ENCODE measurements around the gene USP54.

USP54 gene

GRCh38 chr10:73561192-73561591 lies 29.9 kb downstream of the USP54 start:
- Histone ChIP-seq H4K20me1 (ENCODE audit: insufficient read depth) (no peaks in the 10 kb centered on the region), H3K9ac (no peak overlapping the region), H3K36me3 (ENCODE audit: insufficient read depth) (no peaks in the 10 kb centered on the region), H3K4me2 (no peak overlapping the region), H3K4me3 (IDR thresholded peaks at IDR 0.05; ENCODE audit: insufficient read depth, low read depth, low read length) (no peak overlapping the region), H3K79me2 (ENCODE audit: insufficient read depth, low read depth) (no peaks in the 10 kb centered on the region), H3K27ac (no peak overlapping the region), H3K27me3 (ENCODE audit: insufficient read depth, low read depth) (no peaks in the 10 kb centered on the region), H3K4me1 (ENCODE audit: low read depth, poor library complexity, severe bottlenecking) (no peaks in the 10 kb centered on the region), H2AFZ (ENCODE audit: low read depth) (no peak overlapping the region)
- no peak for TF ChIP-seq CTCF (conservative IDR thresholded peaks at IDR 0.05; ENCODE audit: low read depth, low read length)

GRCh38 chr10:73559590-73559989 lies 31.6 kb downstream of the USP54 start:
- no peaks in the 10 kb centered on the region for H3K4me1 ChIP-seq (ENCODE audit: low read depth, poor library complexity, severe bottlenecking)
- H3K27ac ChIP-seq: no peak overlapping the region
- no peak overlapping the region for H2AFZ ChIP-seq (ENCODE audit: low read depth)
- no peak overlapping the region for H3K4me3 ChIP-seq (IDR thresholded peaks at IDR 0.05; ENCODE audit: insufficient read depth, low read depth, low read length)
- no peaks in the 10 kb centered on the region for H3K36me3 ChIP-seq (ENCODE audit: insufficient read depth)
- no peaks in the 10 kb centered on the region for H3K79me2 ChIP-seq (ENCODE audit: insufficient read depth, low read depth)
- no peak for TF ChIP-seq CTCF (conservative IDR thresholded peaks at IDR 0.05; ENCODE audit: low read depth, low read length)
- H3K9ac ChIP-seq: no peak overlapping the region
- H3K4me2 ChIP-seq: no peak overlapping the region
- H4K20me1 ChIP-seq (ENCODE audit: insufficient read depth): no peaks in the 10 kb centered on the region
- H3K27me3 ChIP-seq (ENCODE audit: insufficient read depth, low read depth): no peaks in the 10 kb centered on the region

- Histone ChIP-seq H3K79me2 (ENCODE audit: insufficient read depth, low read depth) (no peaks in the 10 kb centered on the region), H3K9ac (no peak overlapping the region), H4K20me1 (ENCODE audit: insufficient read depth) (no peaks in the 10 kb centered on the region), H3K4me2 (no peak overlapping the region), H3K4me1 (ENCODE audit: low read depth, poor library complexity, severe bottlenecking) (no peaks in the 10 kb centered on the region), H3K27ac (no peak overlapping the region), H3K27me3 (ENCODE audit: insufficient read depth, low read depth) (no peaks in the 10 kb centered on the region), H3K4me3 (IDR thresholded peaks at IDR 0.05; ENCODE audit: insufficient read depth, low read depth, low read length) (no peak overlapping the region), H2AFZ (ENCODE audit: low read depth) (no peak overlapping the region), H3K36me3 (ENCODE audit: insufficient read depth) (no peaks in the 10 kb centered on the region)
- TF ChIP-seq CTCF (conservative IDR thresholded peaks at IDR 0.05; ENCODE audit: low read depth, low read length): no peak
Measured at GRCh38 chr10:73556855-73557254, 34.3 kb downstream of the USP54 start.

DNA sequence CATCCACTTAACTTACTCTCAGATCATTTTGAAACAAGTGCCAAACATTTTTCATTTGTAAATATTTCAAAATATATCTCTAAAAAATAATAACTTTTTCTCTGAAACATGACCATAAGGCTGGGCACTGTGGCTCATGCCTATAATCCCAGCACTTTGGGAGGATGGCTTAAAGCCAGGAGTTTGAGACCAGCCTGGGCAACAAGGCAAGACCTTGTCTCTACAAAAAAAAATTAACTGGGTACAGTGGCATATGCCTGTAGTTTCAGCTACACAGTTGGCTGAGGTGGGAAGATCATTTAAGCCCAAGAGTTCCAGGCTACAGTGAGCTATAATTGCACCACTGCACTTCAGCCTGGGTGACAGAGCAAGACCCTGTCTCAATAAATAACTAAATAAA lies 36.4 kb downstream of the USP54 start:
- Histone ChIP-seq H3K36me3 (ENCODE audit: insufficient read depth) (no peaks in the 10 kb centered on the region), H3K79me2 (ENCODE audit: insufficient read depth, low read depth) (no peaks in the 10 kb centered on the region), H3K27ac (no peak overlapping the region)

More for the DNA sequence above, 36.4 kb downstream of the USP54 start:
- no peaks in the 10 kb centered on the region for H4K20me1 ChIP-seq (ENCODE audit: insufficient read depth)
- H2AFZ ChIP-seq (ENCODE audit: low read depth): no peak overlapping the region
- no peaks in the 10 kb centered on the region for H3K4me1 ChIP-seq (ENCODE audit: low read depth, poor library complexity, severe bottlenecking)
- H3K9ac ChIP-seq: no peak overlapping the region
- TF ChIP-seq CTCF (conservative IDR thresholded peaks at IDR 0.05; ENCODE audit: low read depth, low read length): no peak
- H3K4me2 ChIP-seq: no peak overlapping the region
- H3K27me3 ChIP-seq (ENCODE audit: insufficient read depth, low read depth): no peaks in the 10 kb centered on the region
- no peak overlapping the region for H3K4me3 ChIP-seq (IDR thresholded peaks at IDR 0.05; ENCODE audit: insufficient read depth, low read depth, low read length)
